B cell (primary cell): Measurements from ENCODE around the gene VCL.

Source experiments
- EZH2 ChIP-seq: IDR thresholded peaks from 2 replicates; pipeline ENCODE4 v1.6.1; 2012; ENCODE audit warnings: borderline replicate concordance, low read depth, mild to moderate bottlenecking, moderate library complexity, low read length; ENCODE audit not compliant: insufficient read depth, poor library complexity, severe bottlenecking
- TF ChIP-seq, protein P1 (sequence below): fragments of 200-600 bp; IDR thresholded peaks from one replicate; pipeline ENCODE4 v1.8.0; 2022; ENCODE audit warnings: antibody characterized with exemption, mild to moderate bottlenecking

DNA sequence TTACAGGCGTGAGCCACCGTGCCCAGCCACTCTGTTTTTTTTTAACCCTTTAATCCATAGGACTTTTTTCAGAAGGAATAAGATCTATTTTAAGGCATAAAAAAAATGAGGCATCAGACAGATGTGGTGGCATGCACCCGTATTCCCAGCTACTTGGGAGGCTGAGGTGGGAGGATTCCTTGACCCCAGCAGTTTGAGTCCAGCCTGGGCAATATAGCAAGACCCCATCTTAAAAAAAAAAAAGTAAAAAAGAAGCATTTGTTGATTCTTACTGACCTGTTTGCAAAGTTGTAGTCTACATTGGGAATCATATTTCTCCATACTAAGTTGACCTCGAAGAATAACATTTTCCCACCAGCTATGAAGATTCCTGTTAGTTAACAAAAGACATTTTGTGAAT lies 38.6 kb downstream of the VCL start:
- TF ChIP-seq, protein P1, sequence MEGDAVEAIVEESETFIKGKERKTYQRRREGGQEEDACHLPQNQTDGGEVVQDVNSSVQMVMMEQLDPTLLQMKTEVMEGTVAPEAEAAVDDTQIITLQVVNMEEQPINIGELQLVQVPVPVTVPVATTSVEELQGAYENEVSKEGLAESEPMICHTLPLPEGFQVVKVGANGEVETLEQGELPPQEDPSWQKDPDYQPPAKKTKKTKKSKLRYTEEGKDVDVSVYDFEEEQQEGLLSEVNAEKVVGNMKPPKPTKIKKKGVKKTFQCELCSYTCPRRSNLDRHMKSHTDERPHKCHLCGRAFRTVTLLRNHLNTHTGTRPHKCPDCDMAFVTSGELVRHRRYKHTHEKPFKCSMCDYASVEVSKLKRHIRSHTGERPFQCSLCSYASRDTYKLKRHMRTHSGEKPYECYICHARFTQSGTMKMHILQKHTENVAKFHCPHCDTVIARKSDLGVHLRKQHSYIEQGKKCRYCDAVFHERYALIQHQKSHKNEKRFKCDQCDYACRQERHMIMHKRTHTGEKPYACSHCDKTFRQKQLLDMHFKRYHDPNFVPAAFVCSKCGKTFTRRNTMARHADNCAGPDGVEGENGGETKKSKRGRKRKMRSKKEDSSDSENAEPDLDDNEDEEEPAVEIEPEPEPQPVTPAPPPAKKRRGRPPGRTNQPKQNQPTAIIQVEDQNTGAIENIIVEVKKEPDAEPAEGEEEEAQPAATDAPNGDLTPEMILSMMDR = no peak
- no peak for TF ChIP-seq EZH2
